HG03378 (cell line): ENCODE data around the gene SP1.
A peak's percentile ranks its signal among the peaks of the same experiment; 100 is the strongest.
"Not testable (repeated sequence)": the region's sequence is repeated elsewhere in the genome, so short reads cannot be mapped to it uniquely, and the experiment has no call there.

Experiments
- ATAC-seq: cut with Tn5 transposase; IDR thresholded peaks from one replicate; pipeline ENCODE4 v1.9.1; 2021; ENCODE audit warnings: mild to moderate bottlenecking, moderate library complexity; ENCODE audit not compliant: unreplicated experiment

The SP1 gene

DNA sequence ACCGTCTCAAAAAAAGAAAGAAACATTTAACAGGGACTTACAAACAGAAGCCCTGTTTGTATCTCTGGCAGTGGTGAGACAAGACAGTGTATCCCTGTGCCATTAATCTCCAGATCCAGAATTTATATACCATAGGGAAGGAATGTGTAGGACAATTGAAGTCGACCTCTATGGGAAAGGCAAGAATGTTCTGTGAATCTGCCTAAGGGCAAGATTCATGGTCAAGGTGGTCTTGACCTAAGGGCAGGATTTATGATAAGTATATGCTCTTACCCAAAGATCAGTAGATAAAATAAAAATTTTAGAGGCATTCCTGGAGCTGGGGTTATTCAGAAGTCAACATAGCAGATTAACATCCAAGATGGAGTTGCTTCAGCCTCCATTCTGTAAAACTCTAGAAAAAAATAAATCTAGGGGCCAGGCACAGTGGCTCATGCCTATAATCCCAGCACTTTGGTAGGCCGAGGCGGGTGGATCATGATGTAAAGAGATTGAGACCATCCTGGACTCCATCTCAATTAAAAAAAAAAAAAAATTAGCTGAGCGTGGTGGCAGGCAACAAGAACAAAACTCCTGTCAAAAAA, 21.0 kb upstream of the SP1 start:
- ATAC-seq, result no peak

DNA sequence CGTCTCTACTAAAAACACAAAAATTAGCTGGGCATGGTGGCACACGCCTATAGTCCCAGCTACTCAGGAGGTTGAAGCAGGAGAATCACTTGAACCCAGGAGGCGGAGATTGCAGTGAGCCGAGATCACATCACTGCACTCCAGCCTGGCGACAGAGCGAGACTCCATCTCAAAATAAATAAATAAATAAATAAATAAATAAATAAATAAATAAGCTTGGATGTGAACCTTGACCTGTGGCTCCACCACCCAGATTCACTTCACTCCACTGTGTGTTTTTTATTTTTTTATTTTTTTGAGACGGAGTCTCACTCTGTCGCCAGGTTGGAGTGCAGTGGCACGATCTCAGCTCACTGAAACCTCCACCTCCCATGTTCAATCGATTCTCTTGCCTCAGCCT, 18.3 kb upstream of the SP1 start:
- not testable (repeated sequence) for ATAC-seq

DNA sequence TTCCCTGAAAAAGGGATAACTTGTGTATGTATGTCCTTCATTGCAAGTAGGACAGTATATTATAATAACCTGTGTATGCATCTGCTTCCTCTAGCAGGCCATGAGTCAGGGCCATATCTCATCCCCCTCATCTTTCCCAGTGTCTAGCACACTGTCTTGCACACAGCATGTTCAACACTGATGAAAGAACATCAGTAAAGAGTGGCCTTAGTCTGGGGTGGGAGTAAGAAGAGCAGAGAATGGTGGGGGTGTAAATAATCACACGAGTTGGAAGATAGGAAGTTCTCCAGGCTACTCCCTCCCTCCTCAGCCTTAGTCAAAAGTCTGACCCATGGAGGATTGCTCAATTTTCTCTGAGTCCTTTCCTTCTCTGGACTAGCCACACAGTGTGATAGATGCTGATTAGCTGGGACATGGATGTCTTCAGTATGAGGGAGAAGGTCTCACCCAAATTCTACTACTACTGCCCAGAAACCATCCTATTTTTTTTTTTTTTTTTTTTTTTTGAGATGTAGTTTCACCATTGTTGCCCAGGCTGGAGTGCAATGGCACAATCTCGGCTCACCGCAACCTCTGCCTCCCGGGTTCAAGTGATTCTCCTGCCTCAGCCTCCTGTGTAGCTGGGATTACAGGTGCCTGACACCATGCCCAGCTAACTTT, 14.6 kb upstream of the SP1 start:
- ATAC-seq, result no peak

GRCh38 chr12:53373554-53374133, 6.3 kb upstream of the SP1 start:
- not testable (repeated sequence) for ATAC-seq

- not testable (repeated sequence) for ATAC-seq
These were observed 5.7 kb upstream of the SP1 start for GRCh38 chr12:53374277-53374676.

- ATAC-seq, result no peak
These were observed 3.2 kb upstream of the SP1 start for GRCh38 chr12:53376747-53377146.

- no peak for ATAC-seq
These were observed 1.8 kb upstream of the SP1 start for GRCh38 chr12:53378222-53378621.

DNA sequence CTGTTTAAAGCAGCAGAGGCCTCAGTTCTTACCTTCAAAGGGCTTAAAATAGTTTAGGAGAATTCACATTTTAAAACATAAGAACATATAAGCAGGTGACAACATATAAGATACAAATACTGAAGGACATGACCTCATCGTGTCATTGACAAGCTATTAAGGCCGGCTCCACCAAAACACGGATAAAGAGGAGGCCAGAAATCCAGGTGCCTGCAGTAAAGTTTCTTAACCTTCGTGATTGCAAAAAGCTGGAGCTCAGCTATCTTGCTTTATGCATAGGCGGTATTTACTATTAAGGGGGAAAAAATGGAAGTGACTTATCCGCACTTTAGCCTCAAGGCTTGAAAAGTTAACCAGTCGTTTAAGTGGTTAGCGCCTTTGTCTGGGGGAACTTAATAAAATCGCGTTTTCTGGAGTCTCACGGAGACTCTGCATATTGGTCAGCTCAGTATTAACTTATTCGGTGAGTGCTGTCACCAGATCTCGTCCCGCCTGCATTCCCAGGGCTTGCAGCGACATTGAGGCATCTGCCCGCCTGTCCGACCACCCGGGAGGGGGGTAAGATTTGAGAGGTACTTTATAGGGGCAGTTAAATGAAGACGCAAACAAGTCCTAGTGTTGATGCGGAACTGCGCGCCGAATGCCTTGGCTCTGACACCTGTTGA, 1.1 kb upstream of the SP1 start:
- no peak for ATAC-seq

GRCh38 chr12:53379389-53380103, 430 bp upstream of the SP1 start:
- peak; percentile 77 for ATAC-seq

DNA sequence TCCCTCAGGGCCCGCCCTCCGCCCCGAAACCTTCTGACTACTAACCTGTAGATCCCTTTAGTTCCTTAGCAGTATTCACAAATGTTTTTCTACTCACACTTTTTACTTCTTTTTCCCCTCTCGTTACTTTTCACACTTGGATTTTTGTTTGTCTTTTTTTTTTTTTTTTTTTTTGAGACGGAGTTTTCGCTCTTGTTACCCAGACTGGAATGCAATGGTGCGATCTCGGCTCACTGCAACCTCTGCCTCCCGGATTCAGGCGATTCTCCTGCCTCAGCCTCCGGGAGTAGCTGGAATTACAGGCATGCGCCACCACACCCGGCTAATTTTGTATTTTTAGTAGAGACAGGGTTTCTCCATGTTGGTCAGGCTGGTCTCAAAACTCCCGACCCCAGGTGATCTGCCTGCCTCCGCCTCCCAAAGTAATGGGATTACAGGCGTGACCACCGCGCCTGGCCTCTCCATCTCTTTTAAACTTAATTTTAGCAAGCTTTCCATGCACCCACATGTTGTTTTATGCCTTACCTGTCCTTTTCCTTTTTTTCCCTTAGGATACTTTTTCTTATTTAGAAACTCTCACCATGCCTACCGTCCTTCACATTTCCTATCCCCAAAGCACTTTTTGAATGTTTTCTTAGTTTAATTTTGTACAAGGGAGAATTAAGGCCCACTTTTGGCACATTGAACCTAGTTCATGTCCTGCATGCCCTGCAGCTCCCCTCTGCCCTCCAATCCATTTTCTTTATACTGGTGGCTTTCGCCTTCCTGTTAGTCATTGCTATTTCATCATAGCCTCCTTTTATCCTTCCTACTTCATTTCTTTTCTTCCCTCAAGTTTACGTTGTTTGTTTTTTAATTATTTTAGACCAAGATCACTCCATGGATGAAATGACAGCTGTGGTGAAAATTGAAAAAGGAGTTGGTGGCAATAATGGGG, 1.1 kb downstream of the SP1 start:
- ATAC-seq, result no peak

DNA sequence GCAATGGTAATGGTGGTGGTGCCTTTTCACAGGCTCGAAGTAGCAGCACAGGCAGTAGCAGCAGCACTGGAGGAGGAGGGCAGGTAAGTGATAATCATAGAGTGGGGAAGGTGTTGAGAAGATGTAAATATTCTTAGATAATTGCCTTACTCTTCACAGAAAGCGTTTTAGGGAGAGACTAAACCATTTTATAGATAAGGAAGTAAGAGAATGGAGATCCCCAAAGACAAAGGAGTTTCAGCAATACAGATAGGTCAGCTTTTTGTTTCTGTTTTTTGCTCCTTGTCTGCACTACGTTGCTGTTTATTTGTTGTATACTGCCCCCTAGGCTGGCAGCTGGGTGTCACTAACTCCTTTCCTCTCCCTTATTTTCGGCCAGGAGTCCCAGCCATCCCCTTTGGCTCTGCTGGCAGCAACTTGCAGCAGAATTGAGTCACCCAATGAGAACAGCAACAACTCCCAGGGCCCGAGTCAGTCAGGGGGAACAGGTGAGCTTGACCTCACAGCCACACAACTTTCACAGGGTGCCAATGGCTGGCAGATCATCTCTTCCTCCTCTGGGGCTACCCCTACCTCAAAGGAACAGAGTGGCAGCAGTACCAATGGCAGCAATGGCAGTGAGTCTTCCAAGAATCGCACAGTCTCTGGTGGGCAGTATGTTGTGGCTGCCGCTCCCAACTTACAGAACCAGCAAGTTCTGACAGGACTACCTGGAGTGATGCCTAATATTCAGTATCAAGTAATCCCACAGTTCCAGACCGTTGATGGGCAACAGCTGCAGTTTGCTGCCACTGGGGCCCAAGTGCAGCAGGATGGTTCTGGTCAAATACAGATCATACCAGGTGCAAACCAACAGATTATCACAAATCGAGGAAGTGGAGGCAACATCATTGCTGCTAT, 2.0 kb downstream of the SP1 start:
- ATAC-seq, result no peak

- no peak for ATAC-seq
These were observed 3.3 kb downstream of the SP1 start for GRCh38 chr12:53383258-53383657.

- ATAC-seq, result not testable (repeated sequence)
These were observed 6.4 kb downstream of the SP1 start for GRCh38 chr12:53386381-53386780.

GRCh38 chr12:53388932-53389331, 9.0 kb downstream of the SP1 start:
- ATAC-seq, result no peak

DNA sequence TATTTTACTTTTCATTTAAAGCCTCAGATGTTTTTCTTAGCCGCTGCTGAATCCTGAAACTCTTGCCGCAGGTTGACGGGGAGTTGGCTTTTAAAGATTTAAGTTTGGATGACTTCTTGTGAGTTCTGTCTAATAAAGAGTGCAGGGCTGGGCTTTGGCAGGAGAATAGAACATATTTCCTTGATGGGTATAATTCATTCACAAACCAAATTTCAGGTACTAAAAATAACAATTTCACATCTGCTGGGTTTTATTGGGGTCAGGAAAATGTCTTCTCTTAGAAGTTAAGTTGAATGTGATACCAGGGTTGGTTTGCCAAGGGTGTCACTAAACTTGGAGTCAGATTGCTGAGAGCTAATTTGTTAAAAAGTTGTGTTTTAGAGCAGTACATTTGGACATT, 9.7 kb downstream of the SP1 start:
- no peak for ATAC-seq

DNA sequence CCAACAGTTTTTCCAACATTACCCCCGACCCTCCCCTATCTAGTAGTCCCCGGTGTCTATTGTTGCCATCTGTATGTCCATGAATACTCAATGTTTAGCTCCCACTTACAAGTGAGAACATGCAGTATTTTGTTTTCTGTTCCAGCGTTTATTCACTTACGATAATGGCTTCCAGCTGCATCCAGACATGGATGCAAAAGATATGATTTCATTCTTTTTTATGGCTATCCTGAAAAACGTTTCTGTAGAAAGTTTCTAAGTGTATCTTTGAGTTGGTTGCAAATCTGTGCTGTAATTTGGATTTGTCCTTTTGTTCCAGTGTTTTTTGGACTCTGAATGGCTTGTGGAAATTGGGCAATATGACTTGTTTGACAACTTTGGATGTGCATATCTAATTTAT, 11.7 kb downstream of the SP1 start:
- no peak for ATAC-seq

DNA sequence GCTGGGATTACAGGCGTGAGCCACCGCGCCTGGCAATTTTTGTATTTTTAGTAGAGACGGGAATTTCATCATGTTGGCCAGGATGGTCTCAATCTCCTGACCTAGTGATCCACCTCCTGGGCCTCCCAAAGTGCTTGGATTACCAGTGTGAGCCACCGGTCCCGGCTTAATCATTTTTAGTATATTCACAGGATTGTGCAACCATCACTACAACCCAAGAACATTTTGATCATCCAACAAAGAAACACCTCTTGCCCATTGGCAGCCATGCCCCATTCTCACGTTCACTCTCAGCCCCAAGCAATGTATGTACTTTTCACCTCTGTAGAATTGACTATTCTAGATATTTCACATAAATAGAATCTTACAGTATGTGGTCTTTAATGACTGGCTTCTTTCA, 19.9 kb downstream of the SP1 start:
- ATAC-seq, result no peak

GRCh38 chr12:53402351-53402750, 22.4 kb downstream of the SP1 start:
- ATAC-seq, result not testable (repeated sequence)

DNA sequence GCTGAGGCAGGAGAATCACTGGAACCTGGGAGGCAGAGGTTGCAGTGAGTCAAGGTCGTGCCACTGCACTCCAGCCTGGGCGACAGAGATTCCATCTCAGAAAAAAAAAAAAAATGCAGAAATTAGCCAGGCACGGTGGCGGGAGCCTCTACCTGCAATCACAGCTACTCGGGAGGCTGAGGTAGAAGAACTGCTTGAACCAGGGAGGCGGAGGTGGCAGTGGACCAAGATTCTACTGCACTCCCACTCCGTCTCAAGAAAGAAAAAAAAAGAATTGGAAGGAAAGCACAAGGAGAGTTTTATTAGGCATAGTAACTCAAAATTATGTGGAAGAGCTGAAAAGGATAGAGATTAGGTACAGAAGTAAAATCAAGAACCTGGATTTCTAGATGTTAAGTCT, 22.9 kb downstream of the SP1 start:
- no peak for ATAC-seq
